Subcutaneous abdominal adipose tissue (tissue), 5 donors: ENCODE data around the gene KPNB1.

ENCODE experiments used
- H3K27ac ChIP-seq: one replicate; pipeline ENCODE4 v1.7.0; 2013; ENCODE audit warnings: low read depth, mild to moderate bottlenecking, inconsistent platforms, low read length, moderate library complexity
- H3K27me3 ChIP-seq, 5 donors: one replicate each; pipeline ENCODE4 v1.7.0; 2013; ENCODE audit warnings: low read length in 5 of 5, inconsistent platforms in 1 of 5; ENCODE audit not compliant: control insufficient read depth in 5 of 5, insufficient read depth in 4 of 5
- H3K36me3 ChIP-seq, 5 donors: one replicate each; pipeline ENCODE4 v1.7.0; 2013; ENCODE audit warnings: low read length in 5 of 5; ENCODE audit not compliant: control insufficient read depth in 5 of 5, insufficient read depth in 5 of 5
- H3K4me1 ChIP-seq, 5 donors: one replicate each; pipeline ENCODE4 v1.7.0; 2013; ENCODE audit warnings: low read length in 5 of 5, mild to moderate bottlenecking in 3 of 5, moderate library complexity in 1 of 5; ENCODE audit not compliant: control insufficient read depth in 5 of 5, insufficient read depth in 5 of 5
- H3K4me3 ChIP-seq, 5 donors: one replicate each; pipeline ENCODE4 v1.7.0; 2013; ENCODE audit warnings: low read length in 5 of 5, low read depth in 1 of 5
- H3K9ac ChIP-seq, 5 donors: one replicate each; pipeline ENCODE4 v1.7.0; 2013; ENCODE audit warnings: low read length in 5 of 5, mild to moderate bottlenecking in 4 of 5, moderate library complexity in 3 of 5
- H3K9me3 ChIP-seq, 5 donors: one replicate each; pipeline ENCODE4 v1.7.0; 2013; ENCODE audit warnings: low read length in 5 of 5; ENCODE audit not compliant: control insufficient read depth in 5 of 5
- donor health status: healthy.
- donor health status: healthy.
- donor health status: healthy.
- donor health status: healthy.
- donor health status: healthy.

Gene KPNB1

GRCh38 chr17:47620503-47621245 lies 29.0 kb upstream of the KPNB1 start:
- no peak overlapping the region for H3K9ac ChIP-seq
- peaks cover 27 to 53% (median 43%) of the 10 kb centered on the region in 5 donors for H3K36me3 ChIP-seq
- peaks cover 0 to 11% (median 5%) of the 10 kb centered on the region in 5 donors for H3K4me1 ChIP-seq
- H3K9me3 ChIP-seq, result no peaks in the 10 kb centered on the region
- no peaks in the 10 kb centered on the region for H3K27me3 ChIP-seq
- no peak overlapping the region for H3K27ac ChIP-seq
- H3K4me3 ChIP-seq, result no peak overlapping the region

DNA sequence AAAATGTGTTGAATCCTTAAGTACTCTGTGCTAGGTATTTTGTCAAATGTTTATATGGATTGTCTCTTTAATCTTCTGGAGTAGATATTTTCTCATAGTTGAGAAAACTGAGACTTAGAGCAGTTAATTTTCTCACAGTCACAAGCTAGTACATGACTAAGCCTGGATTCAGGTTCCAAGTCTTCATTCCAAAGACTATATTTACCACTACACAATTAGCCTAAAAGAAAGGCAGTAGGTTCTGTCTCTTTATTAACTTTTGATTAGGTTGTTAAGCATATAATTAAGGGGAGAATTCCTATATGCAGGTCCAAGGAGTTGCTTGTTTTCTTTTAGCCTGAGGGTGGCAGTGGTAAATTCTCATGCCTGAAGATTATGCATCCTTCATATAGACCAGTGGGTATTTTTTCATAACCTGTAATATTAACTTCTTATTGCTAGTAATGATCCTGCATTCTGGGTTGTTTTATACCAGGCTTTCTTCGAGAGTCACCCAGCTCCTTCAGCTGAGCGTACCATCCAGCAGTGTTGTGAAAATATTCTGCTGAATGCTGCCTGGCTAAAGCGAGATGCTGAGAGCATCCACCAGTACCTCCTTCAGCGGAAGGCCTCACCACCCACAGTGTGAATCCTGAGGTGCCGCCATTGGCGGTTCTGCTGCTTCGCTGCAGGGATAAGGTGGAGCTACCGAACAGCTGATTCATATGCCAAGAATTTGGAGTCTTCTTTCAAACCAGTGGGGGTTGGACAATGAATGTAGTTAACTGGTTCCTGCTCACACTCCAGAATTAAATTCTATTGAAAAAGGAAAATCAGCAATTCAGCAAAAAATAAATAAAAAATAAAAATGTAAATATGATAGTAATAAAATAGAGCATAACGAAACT lies 28.2 kb upstream of the KPNB1 start:
- Histone ChIP-seq H3K9ac (no peak overlapping the region), H3K36me3 (peaks cover 27 to 52% (median 43%) of the 10 kb centered on the region in 5 donors), H3K4me3 (no peak overlapping the region), H3K4me1 (peaks cover 0 to 11% (median 5%) of the 10 kb centered on the region in 5 donors), H3K9me3 (no peaks in the 10 kb centered on the region), H3K27ac (peak overlapping the region; percentile 16), H3K27me3 (no peaks in the 10 kb centered on the region)

GRCh38 chr17:47622180-47622549 lies 27.6 kb upstream of the KPNB1 start:
- peaks cover 27 to 51% (median 40%) of the 10 kb centered on the region in 5 donors for H3K36me3 ChIP-seq
- no peak overlapping the region for H3K4me3 ChIP-seq
- no peaks in the 10 kb centered on the region for H3K9me3 ChIP-seq
- no peaks in the 10 kb centered on the region for H3K27me3 ChIP-seq
- H3K4me1 ChIP-seq, result peaks cover 0 to 11% (median 5%) of the 10 kb centered on the region in 5 donors
- no peak overlapping the region for H3K9ac ChIP-seq
- no peak overlapping the region for H3K27ac ChIP-seq

- H3K4me1 ChIP-seq, result peaks cover 0 to 11% (median 5%) of the 10 kb centered on the region in 5 donors
- H3K9me3 ChIP-seq, result no peaks in the 10 kb centered on the region
- H3K4me3 ChIP-seq, result no peak overlapping the region
- no peak overlapping the region for H3K9ac ChIP-seq
- no peak overlapping the region for H3K27ac ChIP-seq
- peaks cover 14 to 30% (median 23%) of the 10 kb centered on the region in 5 donors for H3K36me3 ChIP-seq
- H3K27me3 ChIP-seq, result no peaks in the 10 kb centered on the region
These were observed 25.0 kb upstream of the KPNB1 start for GRCh38 chr17:47624727-47625068.

DNA sequence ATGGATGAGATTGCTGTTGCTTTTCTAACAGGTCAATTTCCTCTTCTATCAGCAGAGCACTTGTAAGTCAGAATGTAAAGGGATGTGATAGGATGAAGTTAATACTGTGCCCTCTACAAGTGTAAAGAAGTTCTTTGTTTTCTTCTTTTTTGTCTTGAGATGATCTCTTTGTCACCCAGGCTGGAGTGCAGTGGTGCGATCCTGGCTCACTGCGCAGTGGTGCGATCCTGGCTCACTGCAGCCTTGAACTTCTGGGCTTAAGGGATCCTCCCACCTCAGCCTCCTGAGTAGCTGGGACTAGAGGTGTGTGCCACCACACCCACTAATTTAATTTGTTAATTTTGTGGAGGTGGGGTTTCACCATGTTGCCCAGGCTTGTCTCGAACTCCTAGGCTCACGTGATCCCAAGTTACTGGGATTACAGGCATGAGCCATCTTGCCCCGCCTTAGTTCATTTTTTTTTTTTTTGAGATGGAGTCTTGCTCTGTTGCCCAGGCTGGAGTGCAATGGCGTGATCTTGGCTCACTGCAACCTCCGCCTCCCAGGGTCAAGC lies 21.6 kb upstream of the KPNB1 start:
- no peaks in the 10 kb centered on the region for H3K4me1 ChIP-seq
- H3K4me3 ChIP-seq, result no peak overlapping the region
- H3K27me3 ChIP-seq, result no peaks in the 10 kb centered on the region
- peaks cover 2 to 12% (median 9%) of the 10 kb centered on the region in 5 donors for H3K36me3 ChIP-seq
- H3K9me3 ChIP-seq, result no peaks in the 10 kb centered on the region
- no peak overlapping the region for H3K9ac ChIP-seq
- H3K27ac ChIP-seq, result no peak overlapping the region

- no peaks in the 10 kb centered on the region for H3K27me3 ChIP-seq
- H3K9ac ChIP-seq, result no peak overlapping the region
- H3K4me1 ChIP-seq, result no peaks in the 10 kb centered on the region
- H3K36me3 ChIP-seq, result peaks cover 0 to 3% (median 2%) of the 10 kb centered on the region in 5 donors
- no peak overlapping the region for H3K27ac ChIP-seq
- H3K9me3 ChIP-seq, result no peaks in the 10 kb centered on the region
- no peak overlapping the region for H3K4me3 ChIP-seq
These were observed 19.9 kb upstream of the KPNB1 start for GRCh38 chr17:47629826-47630225.

GRCh38 chr17:47630614-47631013 lies 19.1 kb upstream of the KPNB1 start:
- Histone ChIP-seq H3K27me3 (no peaks in the 10 kb centered on the region), H3K4me1 (no peaks in the 10 kb centered on the region), H3K9ac (no peak overlapping the region), H3K27ac (no peak overlapping the region), H3K4me3 (no peak overlapping the region), H3K9me3 (no peaks in the 10 kb centered on the region), H3K36me3 (peaks cover 0 to 2% (median 0%) of the 10 kb centered on the region in 5 donors)

GRCh38 chr17:47632991-47633390 lies 16.7 kb upstream of the KPNB1 start:
- Histone ChIP-seq H3K9ac (no peak overlapping the region), H3K27me3 (no peaks in the 10 kb centered on the region), H3K4me1 (peaks cover 0 to 11% (median 0%) of the 10 kb centered on the region in 5 donors), H3K36me3 (no peaks in the 10 kb centered on the region), H3K9me3 (no peaks in the 10 kb centered on the region), H3K27ac (no peak overlapping the region), H3K4me3 (no peak overlapping the region)

DNA sequence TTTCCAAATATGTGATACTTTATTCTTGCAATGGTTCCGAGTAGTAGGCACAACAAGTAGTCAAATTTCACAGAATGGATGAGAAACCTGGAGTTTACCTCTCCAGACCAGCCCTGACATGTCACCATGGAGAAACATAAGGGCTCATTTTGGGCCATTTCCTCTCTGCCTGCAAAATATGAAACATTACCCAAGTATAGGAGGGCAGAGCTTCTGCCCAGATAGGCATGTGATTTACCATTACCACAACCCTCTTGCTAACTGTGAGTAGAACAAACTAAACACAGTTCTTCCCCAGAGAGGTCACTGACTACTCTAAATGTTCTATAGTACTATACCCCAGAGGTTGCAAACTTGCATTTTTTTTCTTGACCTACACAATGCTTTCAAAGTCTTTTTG lies 15.7 kb upstream of the KPNB1 start:
- Histone ChIP-seq H3K9ac (no peak overlapping the region), H3K27ac (no peak overlapping the region), H3K9me3 (no peaks in the 10 kb centered on the region), H3K4me1 (peaks cover 0 to 11% (median 0%) of the 10 kb centered on the region in 5 donors), H3K4me3 (no peak overlapping the region), H3K27me3 (no peaks in the 10 kb centered on the region), H3K36me3 (no peaks in the 10 kb centered on the region)

GRCh38 chr17:47634870-47635269 lies 14.8 kb upstream of the KPNB1 start:
- H3K9me3 ChIP-seq, result no peaks in the 10 kb centered on the region
- H3K27me3 ChIP-seq, result no peaks in the 10 kb centered on the region
- H3K4me3 ChIP-seq, result no peak overlapping the region
- no peak overlapping the region for H3K27ac ChIP-seq
- no peak overlapping the region for H3K9ac ChIP-seq
- peaks cover 0 to 11% (median 0%) of the 10 kb centered on the region in 5 donors for H3K4me1 ChIP-seq
- H3K36me3 ChIP-seq, result no peaks in the 10 kb centered on the region
